GM23248 (cell line): ENCODE measurements around the gene NTF3. TPM values are rescaled to one million over a fixed set of nuclear protein-coding genes. Genes with fewer than 3 reads are reported as not detected.

Experiments used
- DNase-seq: peaks from one replicate; pipeline ENCODE4 v3.0.0-alpha.2; 2015
- H2AFZ ChIP-seq: fragments of 200-600 bp; sonication (generic); 2 replicates; pipeline ENCODE4 v1.6.1; 2016; ENCODE audit warnings: antibody characterized with exemption
- H3F3A ChIP-seq: fragments of 200-600 bp; sonication (generic); 2 replicates; pipeline ENCODE4 v1.6.1; 2016; ENCODE audit warnings: mild to moderate bottlenecking, antibody characterized with exemption, mixed run types; ENCODE audit not compliant: insufficient read depth
- H3K27ac ChIP-seq: fragments of 200-600 bp; sonication (generic); 2 replicates; pipeline ENCODE4 v1.5.1; 2016; ENCODE audit warnings: mild to moderate bottlenecking
- H3K27me3 ChIP-seq: fragments of 200-600 bp; sonication (generic); replicated peaks from 2 replicates; pipeline ENCODE4 v1.6.1; 2016; ENCODE audit warnings: mild to moderate bottlenecking; ENCODE audit not compliant: insufficient read depth
- H3K36me3 ChIP-seq: fragments of 200-600 bp; sonication (generic); 2 replicates; pipeline ENCODE4 v1.6.1; 2016; ENCODE audit warnings: low read depth, mild to moderate bottlenecking
- H3K4me1 ChIP-seq: fragments of 200-600 bp; sonication (generic); 2 replicates; pipeline ENCODE4 v1.6.1; 2016; ENCODE audit warnings: mild to moderate bottlenecking; ENCODE audit not compliant: insufficient read depth
- H3K4me2 ChIP-seq: fragments of 200-600 bp; sonication (generic); one replicate; pipeline ENCODE4 v1.6.1; 2016; ENCODE audit warnings: mild to moderate bottlenecking; ENCODE audit not compliant: unreplicated experiment
- H3K4me3 ChIP-seq: fragments of 200-600 bp; sonication (generic); 2 replicates; pipeline ENCODE4 v1.5.1; 2016; ENCODE audit warnings: mild to moderate bottlenecking
- H3K79me2 ChIP-seq: fragments of 200-600 bp; sonication (generic); 2 replicates; pipeline ENCODE4 v1.6.1; 2016; ENCODE audit warnings: mild to moderate bottlenecking; ENCODE audit not compliant: insufficient read depth
- H3K9ac ChIP-seq: fragments of 200-600 bp; sonication (generic); 2 replicates; pipeline ENCODE4 v1.6.1; 2016; ENCODE audit warnings: mild to moderate bottlenecking
- H3K9me2 ChIP-seq: fragments of 200-600 bp; sonication (generic); 2 replicates; pipeline ENCODE4 v1.6.1; 2016; ENCODE audit warnings: mixed run types, mild to moderate bottlenecking, moderate library complexity; ENCODE audit not compliant: insufficient read depth
- H3K9me3 ChIP-seq: fragments of 200-600 bp; sonication (generic); one replicate; pipeline ENCODE4 v1.6.1; 2017; ENCODE audit warnings: low read depth
- H4K20me1 ChIP-seq: fragments of 200-600 bp; sonication (generic); 2 replicates; pipeline ENCODE4 v1.6.0; 2016; ENCODE audit not compliant: insufficient read depth
- EZH2 ChIP-seq: fragments of 200-600 bp; sonication (generic); IDR thresholded peaks from 2 replicates; pipeline ENCODE4 v1.6.1; 2018; ENCODE audit warnings: antibody characterized with exemption, mild to moderate bottlenecking; ENCODE audit not compliant: insufficient read depth, poor library complexity, severe bottlenecking
- EZH2phosphoT487 ChIP-seq: fragments of 200-600 bp; sonication (generic); IDR thresholded peaks from 2 replicates; pipeline ENCODE4 v1.6.1; 2018; ENCODE audit warnings: antibody characterized with exemption, moderate library complexity, mild to moderate bottlenecking, low read depth; ENCODE audit not compliant: insufficient read depth
- WGBS, 2 experiments: methylation state at CpG; one replicate each; pipeline ENCODE4 v1.1.6; 2015 to 2017; ENCODE audit warnings: low lambda C conversion rate in 2 of 2, low coverage in 1 of 2; ENCODE audit errors: missing lambda C conversion rate in 2 of 2; 5-methylcytosine and 5-hydroxymethylcytosine counted together
- in situ Hi-C: fragments of 300-500 bp; cut with MboI; formaldehyde crosslinking; loops from 2 replicates; pipeline ENCODE4 v1.15.0; 2020
- polyA plus RNA-seq: library from polyadenylated mRNA; unstranded; fragments of >200 nt; fragmentation: Nextera tagmentation; extraction: Ambion mirVana; gene quantifications from 2 replicates; pipeline ENCODE4 v1.2.1, GENCODE V29; 2016
- total RNA-seq: library from RNA; depleted of rRNA; stranded (reverse); fragments of >200 nt; shearing (Covaris generic); gene quantifications from 2 replicates; pipeline ENCODE4 v1.2.3, GENCODE V29; 2014

Gene NTF3
- total and polyA plus RNA-seq, 2 experiments from 2014 or later: 4.8 to 6.0 TPM

- Histone ChIP-seq H3F3A (no peaks in the 10 kb centered on the region), H3K4me1 (no peaks in the 10 kb centered on the region), H3K79me2 (no peaks in the 10 kb centered on the region), H2AFZ (no peak overlapping the region), H3K9ac (no peak overlapping the region), H3K36me3 (no peaks in the 10 kb centered on the region), H3K27ac (no peak overlapping the region), H3K4me3 (no peak overlapping the region), H3K4me2 (no peak overlapping the region), H3K9me2 (no peaks in the 10 kb centered on the region), H3K27me3 (peaks cover 13% of the 10 kb centered on the region), H4K20me1 (no peaks in the 10 kb centered on the region), H3K9me3 (no peaks in the 10 kb centered on the region)
- WGBS, 2 experiments: 54 to 76% methylated on average over 2 of the region's 2 CpGs
- TF ChIP-seq EZH2phosphoT487 (no peak), EZH2 (no peak)
- in situ Hi-C loops: no loop called here
- no peak for DNase-seq
Measured at GRCh38 chr12:5399266-5399665, 32.6 kb upstream of the NTF3 start.

- Histone ChIP-seq H3K9ac (no peak overlapping the region), H3K9me2 (no peaks in the 10 kb centered on the region), H3K27me3 (peaks cover 23% of the 10 kb centered on the region), H3K4me2 (no peak overlapping the region), H3K4me1 (no peaks in the 10 kb centered on the region), H3K9me3 (no peaks in the 10 kb centered on the region), H3F3A (no peaks in the 10 kb centered on the region), H4K20me1 (no peaks in the 10 kb centered on the region), H3K36me3 (no peaks in the 10 kb centered on the region), H3K27ac (no peak overlapping the region), H3K79me2 (no peaks in the 10 kb centered on the region), H2AFZ (no peak overlapping the region), H3K4me3 (no peak overlapping the region)
- in situ Hi-C loops: no loop called here
- WGBS, 2 experiments: 63 to 64% methylated on average over 8 of the region's 8 CpGs
- no peak for DNase-seq
- TF ChIP-seq EZH2: no peak
- TF ChIP-seq EZH2phosphoT487: no peak
Measured at GRCh38 chr12:5402009-5402935, 29.6 kb upstream of the NTF3 start.

- Histone ChIP-seq H3K36me3 (no peaks in the 10 kb centered on the region), H3K27ac (no peak overlapping the region), H3K4me3 (no peak overlapping the region), H3F3A (no peaks in the 10 kb centered on the region), H4K20me1 (no peaks in the 10 kb centered on the region), H3K9ac (no peak overlapping the region), H3K9me3 (no peaks in the 10 kb centered on the region), H3K9me2 (no peaks in the 10 kb centered on the region), H3K79me2 (no peaks in the 10 kb centered on the region), H2AFZ (no peak overlapping the region), H3K4me2 (no peak overlapping the region), H3K4me1 (no peaks in the 10 kb centered on the region), H3K27me3 (peaks cover 24% of the 10 kb centered on the region)
- 27 to 34% methylated on average over 3 of the region's 3 CpGs for WGBS, 2 experiments
- TF ChIP-seq EZH2: no peak
- no peak for TF ChIP-seq EZH2phosphoT487
- no peak for DNase-seq
- in situ Hi-C loops: no loop called here
Measured at GRCh38 chr12:5403411-5403810, 28.5 kb upstream of the NTF3 start.

GRCh38 chr12:5407034-5407856 is 24.7 kb upstream of the NTF3 start:
- DNase-seq: no peak
- no peak overlapping the region for H3K4me3 ChIP-seq
- H3K4me2 ChIP-seq: no peak overlapping the region
- TF ChIP-seq EZH2phosphoT487 (no peak), EZH2 (no peak)
- no peak overlapping the region for H3K27ac ChIP-seq
- no peaks in the 10 kb centered on the region for H3K79me2 ChIP-seq
- H3K9ac ChIP-seq: no peak overlapping the region
- H2AFZ ChIP-seq: no peak overlapping the region
- no peaks in the 10 kb centered on the region for H3K4me1 ChIP-seq
- H3K9me2 ChIP-seq: no peaks in the 10 kb centered on the region
- H3F3A ChIP-seq: no peaks in the 10 kb centered on the region
- no peaks in the 10 kb centered on the region for H3K9me3 ChIP-seq
- peaks cover 42% of the 10 kb centered on the region for H3K27me3 ChIP-seq
- 39 to 48% methylated on average over 6 of the region's 6 CpGs for WGBS, 2 experiments
- in situ Hi-C loops: no loop called here
- no peaks in the 10 kb centered on the region for H3K36me3 ChIP-seq
- H4K20me1 ChIP-seq: no peaks in the 10 kb centered on the region
